Right atrium auricular region (tissue), 2 donors: Measurements from ENCODE around the gene SPATA3. TPM values are rescaled to one million over a fixed set of nuclear protein-coding genes. Genes with fewer than 3 reads are reported as not detected.
A peak's percentile ranks its signal among the peaks of the same experiment; 100 is the strongest.

ENCODE experiments used
- DNase-seq: peaks from one replicate; pipeline ENCODE4 v3.0.0-alpha.2; 2019; ENCODE audit warnings: low spot score
- H3K27ac ChIP-seq, 2 donors: fragments of 200-600 bp; sonication (generic); 1 replicate in 1 of 2; 2 replicates in 1 of 2; pipeline ENCODE4 v1.5.1; 2016 to 2019
- H3K27me3 ChIP-seq, 2 donors: fragments of 200-600 bp; sonication (generic); one replicate each; pipeline versions ENCODE4 v1.5.1 to v1.6.0; 2017 to 2019
- H3K36me3 ChIP-seq: fragments of 200-600 bp; sonication (generic); one replicate; pipeline ENCODE4 v1.5.1; 2016
- H3K4me1 ChIP-seq, 2 donors: fragments of 200-600 bp; sonication (generic); one replicate each; pipeline versions ENCODE4 v1.5.1 to v1.6.0; 2017 to 2019
- H3K4me3 ChIP-seq, 2 donors: fragments of 200-600 bp; sonication (generic); 1 replicate in 1 of 2; 2 replicates in 1 of 2; pipeline ENCODE4 v1.5.1; 2017 to 2019; ENCODE audit warnings: mild to moderate bottlenecking in 1 of 2, moderate library complexity in 1 of 2
- H3K9me3 ChIP-seq, 2 donors: fragments of 200-600 bp; sonication (generic); one replicate each; pipeline ENCODE4 v1.5.1; 2019
- CTCF ChIP-seq, 2 donors: fragments of 200-600 bp; sonication (generic); IDR thresholded peaks; one replicate each; pipeline ENCODE4 v1.5.1; 2019; ENCODE audit warnings: antibody characterized with exemption in 2 of 2
- total RNA-seq, 2 donors: library from RNA; depleted of rRNA; stranded (reverse); fragments of >200 nt; gene quantifications; one replicate each; pipeline ENCODE4 v1.1.0, GENCODE V29; 2016

The SPATA3 gene
- total RNA-seq, 2 donors from 2014 or later, result not detected

- Histone ChIP-seq H3K4me3 (no peak overlapping the region), H3K27ac (no peak overlapping the region), H3K4me1 (peaks cover 0 to 3% of the 10 kb centered on the region in 2 donors), H3K9me3 (no peaks in the 10 kb centered on the region), H3K36me3 (no peaks in the 10 kb centered on the region), H3K27me3 (peaks cover 5 to 11% of the 10 kb centered on the region in 2 donors)
- TF ChIP-seq CTCF (IDR thresholded peaks at IDR 0.05), result no peak
- DNase-seq, result no peak
These were observed 37.5 kb downstream of the SPATA3 start for GRCh38 chr2:231033147-231034132.

GRCh38 chr2:231034291-231034882 is 38.5 kb downstream of the SPATA3 start:
- Histone ChIP-seq H3K27ac (no peak overlapping the region), H3K4me3 (no peak overlapping the region), H3K27me3 (peaks cover 5 to 11% of the 10 kb centered on the region in 2 donors), H3K9me3 (no peaks in the 10 kb centered on the region), H3K36me3 (no peaks in the 10 kb centered on the region), H3K4me1 (peaks cover 0 to 3% of the 10 kb centered on the region in 2 donors)
- no peak for DNase-seq
- no peak for TF ChIP-seq CTCF (IDR thresholded peaks at IDR 0.05)

GRCh38 chr2:231036131-231036530 is 40.2 kb downstream of the SPATA3 start:
- TF ChIP-seq CTCF (IDR thresholded peaks at IDR 0.05), result no peak
- H3K4me3 ChIP-seq, result no peak overlapping the region
- H3K4me1 ChIP-seq, result peaks cover 0 to 3% of the 10 kb centered on the region in 2 donors
- no peaks in the 10 kb centered on the region for H3K36me3 ChIP-seq
- H3K27me3 ChIP-seq, result peaks cover 5 to 11% of the 10 kb centered on the region in 2 donors
- H3K9me3 ChIP-seq, result no peaks in the 10 kb centered on the region
- no peak overlapping the region for H3K27ac ChIP-seq
- no peak for DNase-seq

GRCh38 chr2:231036578-231037106 is 40.7 kb downstream of the SPATA3 start:
- Histone ChIP-seq H3K27me3 (peaks cover 5 to 11% of the 10 kb centered on the region in 2 donors), H3K9me3 (no peaks in the 10 kb centered on the region), H3K36me3 (no peaks in the 10 kb centered on the region), H3K4me3 (no peak overlapping the region), H3K27ac (no peak overlapping the region), H3K4me1 (peaks cover 0 to 3% of the 10 kb centered on the region in 2 donors)
- no peak for DNase-seq
- TF ChIP-seq CTCF (IDR thresholded peaks at IDR 0.05), result no peak

GRCh38 chr2:231037202-231037730 is 41.3 kb downstream of the SPATA3 start, which contains the start of gene C2orf72:
TSS of gene C2orf72 (plus strand) at chr2:231037523. CDS start at chr2:231037566, 43 bp downstream.
- Histone ChIP-seq H3K36me3 (no peaks in the 10 kb centered on the region), H3K27me3 (peaks cover 5 to 11% of the 10 kb centered on the region in 2 donors), H3K27ac (no peak within 1 kb of the TSS), H3K9me3 (no peaks in the 10 kb centered on the region), H3K4me1 (peaks cover 0 to 3% of the 10 kb centered on the region in 2 donors), H3K4me3 (peak within 1 kb of the TSS in 1 of 2 donors; percentile 19)
- no peak for DNase-seq
- no peak for TF ChIP-seq CTCF (IDR thresholded peaks at IDR 0.05)
